GM18870 (cell line): Measurements from ENCODE around the gene PCDHB10.
"Not testable (repeated sequence)": the region's sequence is repeated elsewhere in the genome, so short reads cannot be mapped to it uniquely, and the experiment has no call there.

ENCODE experiments used
- ATAC-seq: cut with Tn5 transposase; IDR thresholded peaks from one replicate; pipeline ENCODE4 v1.9.1; 2021; ENCODE audit warnings: moderate library complexity; ENCODE audit not compliant: unreplicated experiment

PCDHB10 gene

DNA sequence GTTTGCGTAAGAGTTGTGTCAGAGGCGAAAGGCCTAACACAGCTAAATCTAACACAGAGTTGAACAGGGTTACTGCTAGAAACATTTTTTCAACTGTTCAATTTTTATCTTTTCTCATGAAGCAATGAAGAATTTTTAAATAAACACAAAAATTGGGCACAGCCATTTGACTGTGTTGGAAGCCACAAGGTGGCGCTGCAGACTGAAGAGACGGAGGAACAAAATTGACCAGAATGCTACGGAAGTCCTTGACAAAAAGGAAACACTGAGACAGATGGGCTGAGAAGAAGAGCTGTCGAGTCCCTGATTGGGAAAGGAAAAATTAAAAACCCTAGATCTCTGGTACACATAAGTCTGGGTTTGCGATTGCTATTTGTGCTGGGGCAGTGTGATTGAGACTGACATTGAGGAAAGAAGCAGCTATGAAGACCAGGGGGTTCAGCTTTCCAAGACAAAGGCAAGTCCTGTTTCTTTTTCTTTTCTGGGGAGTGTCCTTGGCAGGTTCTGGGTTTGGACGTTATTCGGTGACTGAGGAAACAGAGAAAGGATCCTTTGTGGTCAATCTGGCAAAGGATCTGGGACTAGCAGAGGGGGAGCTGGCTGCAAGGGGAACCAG, 5.1 kb upstream of the PCDHB10 start, which contains the start of gene PCDHB9:
Gene PCDHB9, plus strand, starts transcription at position 265 of the 616 bp plus-strand sequence. Its CDS starts 158 bp downstream, at position 423.
- ATAC-seq, result no peak

GRCh38 chr5:141188682-141189081, 3.5 kb upstream of the PCDHB10 start:
- not testable (repeated sequence) for ATAC-seq

GRCh38 chr5:141189131-141189530, 3.0 kb upstream of the PCDHB10 start:
- not testable (repeated sequence) for ATAC-seq

DNA sequence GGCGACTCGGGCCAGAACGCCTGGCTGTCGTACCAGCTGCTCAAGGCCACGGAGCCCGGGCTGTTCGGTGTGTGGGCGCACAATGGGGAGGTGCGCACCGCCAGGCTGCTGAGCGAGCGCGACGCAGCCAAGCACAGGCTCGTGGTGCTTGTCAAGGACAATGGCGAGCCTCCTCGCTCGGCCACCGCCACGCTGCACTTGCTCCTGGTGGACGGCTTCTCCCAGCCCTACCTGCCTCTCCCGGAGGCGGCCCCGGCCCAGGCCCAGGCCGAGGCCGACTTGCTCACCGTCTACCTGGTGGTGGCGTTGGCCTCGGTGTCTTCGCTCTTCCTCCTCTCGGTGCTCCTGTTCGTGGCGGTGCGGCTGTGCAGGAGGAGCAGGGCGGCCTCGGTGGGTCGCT, 2.2 kb downstream of the PCDHB10 start:
- not testable (repeated sequence) for ATAC-seq

DNA sequence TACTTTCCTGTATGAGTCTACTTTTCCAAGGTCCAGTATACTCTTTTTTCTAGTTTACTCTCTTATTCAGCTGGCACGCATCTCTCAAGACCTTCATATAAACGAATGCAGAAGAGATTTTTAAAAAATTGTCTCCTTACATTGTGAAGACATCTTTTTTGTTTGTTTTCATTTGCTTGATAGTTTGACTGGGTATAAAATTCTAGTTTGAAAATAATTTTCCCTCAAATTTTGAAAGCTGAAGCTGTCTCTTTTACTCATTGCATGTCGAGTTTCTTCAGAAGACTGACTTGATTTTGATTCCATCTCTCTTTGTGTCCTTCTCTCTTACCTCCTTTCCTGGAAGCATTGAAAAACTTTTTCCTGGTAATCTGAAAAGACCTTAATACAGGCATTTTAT, 4.2 kb downstream of the PCDHB10 start:
- no peak for ATAC-seq

DNA sequence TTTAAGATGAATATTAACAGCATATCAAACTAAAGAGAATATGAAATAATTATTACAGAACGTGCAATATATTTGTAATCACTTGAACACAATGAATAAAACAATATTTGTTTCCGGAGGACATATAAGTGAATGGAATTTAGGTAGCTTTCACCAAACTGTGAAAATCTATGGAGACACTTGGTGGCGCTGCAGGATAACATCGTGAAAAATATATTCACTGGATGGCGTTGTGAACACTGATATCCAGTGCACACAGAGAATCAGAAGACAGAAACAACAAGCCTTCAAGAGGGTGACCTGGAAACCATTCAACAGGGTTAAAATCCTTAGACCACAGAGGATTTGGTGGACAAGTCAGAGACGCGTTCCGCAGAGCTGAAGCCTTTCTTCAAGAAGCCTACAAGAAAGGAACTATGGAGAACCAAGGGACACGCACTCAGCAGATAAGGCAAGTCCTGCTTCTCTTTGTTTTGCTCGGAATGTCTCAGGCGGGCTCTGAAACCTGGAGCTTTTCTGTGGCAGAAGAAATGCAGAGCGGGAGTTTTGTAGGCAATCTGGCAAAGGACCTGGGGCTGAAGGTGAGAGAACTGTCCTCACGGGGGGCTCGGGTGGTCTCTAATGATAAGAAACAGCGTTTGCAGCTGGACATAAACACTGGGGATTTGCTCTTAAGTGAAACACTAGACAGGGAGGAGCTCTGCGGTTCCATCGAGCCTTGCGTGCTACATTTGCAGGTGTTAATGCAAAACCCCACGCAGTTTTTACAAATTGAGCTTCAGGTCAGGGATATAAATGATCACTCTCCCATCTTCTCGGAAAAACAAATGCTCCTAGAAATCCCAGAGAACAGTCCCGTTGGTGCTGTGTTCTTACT, 7.4 kb downstream of the PCDHB10 start, which contains the start of gene PCDHB11:
Gene PCDHB11, plus strand, starts transcription at position 269 of the 877 bp plus-strand sequence. Its CDS starts 148 bp downstream, at position 417.
- no peak for ATAC-seq

GRCh38 chr5:141201126-141201525, 9.0 kb downstream of the PCDHB10 start:
- ATAC-seq, result not testable (repeated sequence)

DNA sequence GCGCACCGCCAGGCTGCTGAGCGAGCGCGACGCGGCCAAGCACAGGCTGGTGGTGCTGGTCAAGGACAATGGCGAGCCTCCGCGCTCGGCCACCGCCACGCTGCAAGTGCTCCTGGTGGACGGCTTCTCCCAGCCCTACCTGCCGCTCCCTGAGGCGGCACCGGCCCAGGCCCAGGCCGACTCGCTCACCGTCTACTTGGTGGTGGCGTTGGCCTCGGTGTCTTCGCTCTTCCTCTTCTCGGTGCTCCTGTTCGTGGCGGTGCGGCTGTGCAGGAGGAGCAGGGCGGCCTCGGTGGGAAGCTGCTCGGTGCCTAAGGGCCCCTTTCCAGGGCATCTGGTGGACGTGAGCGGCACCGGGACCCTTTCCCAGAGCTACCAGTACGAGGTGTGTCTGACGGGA, 9.5 kb downstream of the PCDHB10 start:
- ATAC-seq, result not testable (repeated sequence)

DNA sequence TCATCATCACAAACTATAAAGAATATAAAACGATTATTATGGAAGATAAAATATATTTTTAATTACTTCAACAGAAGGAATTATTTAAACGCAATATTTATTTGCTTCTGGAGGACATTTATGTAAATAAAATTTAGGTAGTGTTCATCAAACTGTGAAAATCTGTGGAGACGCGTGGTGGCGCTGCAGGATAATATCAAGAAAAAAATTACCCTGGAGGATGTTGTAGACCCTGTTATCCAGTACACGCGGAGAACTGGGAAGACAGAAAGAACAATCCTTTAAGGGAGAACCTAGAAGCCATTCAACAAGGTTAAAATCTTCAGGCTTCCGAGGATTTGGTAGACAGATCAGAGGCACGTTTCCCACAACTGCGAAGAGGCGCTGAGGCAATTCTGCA, 16.3 kb downstream of the PCDHB10 start, which contains the start of gene PCDHB12:
Gene PCDHB12, plus strand, starts transcription at position 242 of the 400 bp plus-strand sequence. CDS start 189 bp downstream, outside the sequence.
- no peak for ATAC-seq

DNA sequence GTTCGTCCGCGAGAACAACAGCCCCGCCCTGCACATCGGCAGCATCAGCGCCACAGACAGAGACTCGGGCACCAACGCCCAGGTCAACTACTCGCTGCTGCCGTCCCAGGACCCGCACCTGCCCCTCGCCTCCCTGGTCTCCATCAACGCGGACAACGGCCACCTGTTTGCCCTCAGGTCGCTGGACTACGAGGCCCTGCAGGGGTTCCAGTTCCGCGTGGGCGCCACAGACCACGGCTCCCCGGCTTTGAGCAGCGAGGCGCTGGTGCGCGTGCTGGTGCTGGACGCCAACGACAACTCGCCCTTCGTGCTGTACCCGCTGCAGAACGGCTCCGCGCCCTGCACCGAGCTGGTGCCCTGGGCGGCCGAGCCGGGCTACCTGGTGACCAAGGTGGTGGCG, 18.1 kb downstream of the PCDHB10 start:
- not testable (repeated sequence) for ATAC-seq

- not testable (repeated sequence) for ATAC-seq
Measured at GRCh38 chr5:141210849-141211248, 18.7 kb downstream of the PCDHB10 start.

GRCh38 chr5:141213656-141214339, 21.6 kb downstream of the PCDHB10 start, which contains the start of gene PCDHB13:
TSS of gene PCDHB13 (plus strand) at chr5:141213919. CDS start at chr5:141214124, 205 bp downstream.
- ATAC-seq, result not testable (repeated sequence)

DNA sequence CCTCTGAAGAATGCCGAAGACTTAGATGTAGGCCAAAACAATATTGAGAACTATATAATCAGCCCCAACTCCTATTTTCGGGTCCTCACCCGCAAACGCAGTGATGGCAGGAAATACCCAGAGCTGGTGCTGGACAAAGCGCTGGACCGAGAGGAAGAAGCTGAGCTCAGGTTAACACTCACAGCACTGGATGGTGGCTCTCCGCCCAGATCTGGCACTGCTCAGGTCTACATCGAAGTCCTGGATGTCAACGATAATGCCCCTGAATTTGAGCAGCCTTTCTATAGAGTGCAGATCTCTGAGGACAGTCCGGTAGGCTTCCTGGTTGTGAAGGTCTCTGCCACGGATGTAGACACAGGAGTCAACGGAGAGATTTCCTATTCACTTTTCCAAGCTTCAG, 22.4 kb downstream of the PCDHB10 start:
- not testable (repeated sequence) for ATAC-seq

DNA sequence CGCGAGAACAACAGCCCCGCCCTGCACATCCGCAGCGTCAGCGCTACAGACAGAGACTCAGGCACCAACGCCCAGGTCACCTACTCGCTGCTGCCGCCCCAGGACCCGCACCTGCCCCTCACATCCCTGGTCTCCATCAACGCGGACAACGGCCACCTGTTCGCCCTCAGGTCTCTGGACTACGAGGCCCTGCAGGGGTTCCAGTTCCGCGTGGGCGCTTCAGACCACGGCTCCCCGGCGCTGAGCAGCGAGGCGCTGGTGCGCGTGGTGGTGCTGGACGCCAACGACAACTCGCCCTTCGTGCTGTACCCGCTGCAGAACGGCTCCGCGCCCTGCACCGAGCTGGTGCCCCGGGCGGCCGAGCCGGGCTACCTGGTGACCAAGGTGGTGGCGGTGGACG, 23.4 kb downstream of the PCDHB10 start:
- not testable (repeated sequence) for ATAC-seq

DNA sequence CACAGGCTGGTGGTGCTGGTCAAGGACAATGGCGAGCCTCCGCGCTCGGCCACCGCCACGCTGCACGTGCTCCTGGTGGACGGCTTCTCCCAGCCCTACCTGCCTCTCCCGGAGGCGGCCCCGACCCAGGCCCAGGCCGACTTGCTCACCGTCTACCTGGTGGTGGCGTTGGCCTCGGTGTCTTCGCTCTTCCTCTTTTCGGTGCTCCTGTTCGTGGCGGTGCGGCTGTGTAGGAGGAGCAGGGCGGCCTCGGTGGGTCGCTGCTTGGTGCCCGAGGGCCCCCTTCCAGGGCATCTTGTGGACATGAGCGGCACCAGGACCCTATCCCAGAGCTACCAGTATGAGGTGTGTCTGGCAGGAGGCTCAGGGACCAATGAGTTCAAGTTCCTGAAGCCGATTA, 23.9 kb downstream of the PCDHB10 start:
- not testable (repeated sequence) for ATAC-seq

GRCh38 chr5:141223112-141223783, 31.1 kb downstream of the PCDHB10 start, which contains the start of gene PCDHB14:
TSS of gene PCDHB14 (plus strand) at chr5:141223343. CDS start at chr5:141223506, 163 bp downstream.
- no peak for ATAC-seq

- ATAC-seq, result not testable (repeated sequence)
Measured at GRCh38 chr5:141224844-141225243, 32.7 kb downstream of the PCDHB10 start.

GRCh38 chr5:141225421-141225820, 33.3 kb downstream of the PCDHB10 start:
- ATAC-seq, result not testable (repeated sequence)

DNA sequence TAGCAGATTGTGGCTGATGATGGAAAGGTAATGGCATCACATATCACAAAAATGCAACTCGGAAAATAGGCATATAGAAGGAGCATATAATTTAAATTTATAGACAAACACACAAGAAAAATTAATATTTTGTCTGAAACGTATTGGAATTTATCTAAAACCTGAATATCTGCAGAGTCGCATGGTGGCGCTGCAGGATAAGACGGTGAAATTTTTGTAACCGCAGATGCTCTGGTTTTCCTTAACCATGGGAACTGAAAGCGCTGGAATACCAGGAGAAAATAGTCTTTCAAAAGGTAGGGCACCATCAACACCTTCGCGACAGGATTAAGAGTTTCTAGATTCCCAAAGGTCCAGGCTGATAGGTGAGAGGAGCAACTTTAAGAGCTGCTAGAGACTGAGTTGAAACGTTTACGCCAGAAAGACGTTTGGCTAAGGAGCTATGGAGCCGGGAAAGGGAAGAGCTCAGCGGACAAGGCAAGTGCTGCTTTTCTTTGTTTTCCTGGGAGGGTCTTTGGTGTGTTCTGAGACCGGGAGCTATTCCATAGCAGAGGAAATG, 42.0 kb downstream of the PCDHB10 start:
- ATAC-seq, result no peak

DNA sequence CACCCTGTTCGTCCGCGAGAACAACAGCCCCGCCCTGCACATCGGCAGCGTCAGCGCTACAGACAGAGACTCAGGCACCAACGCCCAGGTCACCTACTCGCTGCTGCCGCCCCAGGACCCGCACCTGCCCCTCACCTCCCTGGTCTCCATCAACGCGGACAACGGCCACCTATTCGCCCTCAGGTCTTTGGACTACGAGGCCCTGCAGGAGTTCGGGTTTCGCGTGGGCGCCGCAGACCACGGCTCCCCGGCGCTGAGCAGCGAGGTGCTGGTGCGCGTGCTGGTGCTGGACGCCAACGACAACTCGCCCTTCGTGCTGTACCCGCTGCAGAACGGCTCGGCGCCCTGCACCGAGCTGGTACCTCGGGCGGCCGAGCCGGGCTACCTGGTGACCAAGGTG, 43.8 kb downstream of the PCDHB10 start:
- not testable (repeated sequence) for ATAC-seq
